ENCODE results near the gene DMTF1.

Gene DMTF1

GRCh38 chr7:87171282-87171934 is 19.2 kb downstream of the DMTF1 start:
- Histone ChIP-seq H3K27ac (ENCODE audit: low read length) (no peak overlapping the region), H3K4me3 (ENCODE audit: low read length) (no peak overlapping the region), H3K36me3 (ENCODE audit: control insufficient read depth, low read depth, low read length) (peaks cover 100% of the 10 kb centered on the region), H3K4me1 (ENCODE audit: control insufficient read depth, low read depth, low read length) (no peaks in the 10 kb centered on the region), H3K27me3 (ENCODE audit: control insufficient read depth, insufficient read depth, low read length) (no peaks in the 10 kb centered on the region), H3K9me3 (ENCODE audit: control insufficient read depth, low read depth, low read length) (no peaks in the 10 kb centered on the region), H3K9ac (ENCODE audit: low read length) (no peak overlapping the region)

GRCh38 chr7:87173471-87173870 is 21.2 kb downstream of the DMTF1 start:
- H3K27me3 ChIP-seq (ENCODE audit: control insufficient read depth, insufficient read depth, low read length): no peaks in the 10 kb centered on the region
- peaks cover 98% of the 10 kb centered on the region for H3K36me3 ChIP-seq (ENCODE audit: control insufficient read depth, low read depth, low read length)

GRCh38 chr7:87178320-87178719 is 26.1 kb downstream of the DMTF1 start:
- peaks cover 95% of the 10 kb centered on the region for H3K36me3 ChIP-seq (ENCODE audit: control insufficient read depth, low read depth, low read length)
- no peak overlapping the region for H3K27ac ChIP-seq (ENCODE audit: low read length)
- H3K27me3 ChIP-seq (ENCODE audit: control insufficient read depth, insufficient read depth, low read length): no peaks in the 10 kb centered on the region
- no peaks in the 10 kb centered on the region for H3K4me1 ChIP-seq (ENCODE audit: control insufficient read depth, low read depth, low read length)
- H3K4me3 ChIP-seq (ENCODE audit: low read length): no peak overlapping the region
- no peaks in the 10 kb centered on the region for H3K9me3 ChIP-seq (ENCODE audit: control insufficient read depth, low read depth, low read length)
- no peak overlapping the region for H3K9ac ChIP-seq (ENCODE audit: low read length)

More at GRCh38 chr7:87173471-87173870, 21.2 kb downstream of the DMTF1 start:
- H3K9ac ChIP-seq (ENCODE audit: low read length): no peak overlapping the region
- H3K4me1 ChIP-seq (ENCODE audit: control insufficient read depth, low read depth, low read length): no peaks in the 10 kb centered on the region
- H3K9me3 ChIP-seq (ENCODE audit: control insufficient read depth, low read depth, low read length): no peaks in the 10 kb centered on the region
- H3K4me3 ChIP-seq (ENCODE audit: low read length): no peak overlapping the region
- H3K27ac ChIP-seq (ENCODE audit: low read length): no peak overlapping the region

- no peaks in the 10 kb centered on the region for H3K27me3 ChIP-seq (ENCODE audit: control insufficient read depth, insufficient read depth, low read length)
- no peaks in the 10 kb centered on the region for H3K9me3 ChIP-seq (ENCODE audit: control insufficient read depth, low read depth, low read length)
- no peak overlapping the region for H3K9ac ChIP-seq (ENCODE audit: low read length)
- no peak overlapping the region for H3K4me3 ChIP-seq (ENCODE audit: low read length)
- no peaks in the 10 kb centered on the region for H3K4me1 ChIP-seq (ENCODE audit: control insufficient read depth, low read depth, low read length)
- H3K36me3 ChIP-seq (ENCODE audit: control insufficient read depth, low read depth, low read length): peaks cover 95% of the 10 kb centered on the region
- H3K27ac ChIP-seq (ENCODE audit: low read length): no peak overlapping the region
Observed at GRCh38 chr7:87179180-87179579, 26.9 kb downstream of the DMTF1 start.

GRCh38 chr7:87187120-87187519 is 34.9 kb downstream of the DMTF1 start:
- H3K9me3 ChIP-seq (ENCODE audit: control insufficient read depth, low read depth, low read length): no peaks in the 10 kb centered on the region
- no peaks in the 10 kb centered on the region for H3K4me1 ChIP-seq (ENCODE audit: control insufficient read depth, low read depth, low read length)
- no peak overlapping the region for H3K9ac ChIP-seq (ENCODE audit: low read length)
- no peak overlapping the region for H3K27ac ChIP-seq (ENCODE audit: low read length)
- peaks cover 99% of the 10 kb centered on the region for H3K36me3 ChIP-seq (ENCODE audit: control insufficient read depth, low read depth, low read length)
- H3K4me3 ChIP-seq (ENCODE audit: low read length): no peak overlapping the region
- no peaks in the 10 kb centered on the region for H3K27me3 ChIP-seq (ENCODE audit: control insufficient read depth, insufficient read depth, low read length)

GRCh38 chr7:87188930-87189329 is 36.7 kb downstream of the DMTF1 start:
- no peaks in the 10 kb centered on the region for H3K4me1 ChIP-seq (ENCODE audit: control insufficient read depth, low read depth, low read length)
- no peaks in the 10 kb centered on the region for H3K9me3 ChIP-seq (ENCODE audit: control insufficient read depth, low read depth, low read length)
- H3K4me3 ChIP-seq (ENCODE audit: low read length): no peak overlapping the region
- H3K9ac ChIP-seq (ENCODE audit: low read length): no peak overlapping the region
- peaks cover 99% of the 10 kb centered on the region for H3K36me3 ChIP-seq (ENCODE audit: control insufficient read depth, low read depth, low read length)
- no peak overlapping the region for H3K27ac ChIP-seq (ENCODE audit: low read length)
- no peaks in the 10 kb centered on the region for H3K27me3 ChIP-seq (ENCODE audit: control insufficient read depth, insufficient read depth, low read length)

GRCh38 chr7:87190783-87191182 is 38.5 kb downstream of the DMTF1 start:
- H3K9me3 ChIP-seq (ENCODE audit: control insufficient read depth, low read depth, low read length): no peaks in the 10 kb centered on the region
- H3K27ac ChIP-seq (ENCODE audit: low read length): no peak overlapping the region
- H3K4me3 ChIP-seq (ENCODE audit: low read length): no peak overlapping the region
- H3K36me3 ChIP-seq (ENCODE audit: control insufficient read depth, low read depth, low read length): peaks cover 99% of the 10 kb centered on the region
- no peaks in the 10 kb centered on the region for H3K4me1 ChIP-seq (ENCODE audit: control insufficient read depth, low read depth, low read length)
- no peaks in the 10 kb centered on the region for H3K27me3 ChIP-seq (ENCODE audit: control insufficient read depth, insufficient read depth, low read length)
- H3K9ac ChIP-seq (ENCODE audit: low read length): no peak overlapping the region

- peaks cover 98% of the 10 kb centered on the region for H3K36me3 ChIP-seq (ENCODE audit: control insufficient read depth, low read depth, low read length)
Observed at GRCh38 chr7:87192784-87193487, 40.7 kb downstream of the DMTF1 start.

GRCh38 chr7:87193912-87194311 is 41.7 kb downstream of the DMTF1 start:
- H3K36me3 ChIP-seq (ENCODE audit: control insufficient read depth, low read depth, low read length): peaks cover 99% of the 10 kb centered on the region
- H3K9ac ChIP-seq (ENCODE audit: low read length): no peak overlapping the region
- no peak overlapping the region for H3K4me3 ChIP-seq (ENCODE audit: low read length)
- no peak overlapping the region for H3K27ac ChIP-seq (ENCODE audit: low read length)
- no peaks in the 10 kb centered on the region for H3K4me1 ChIP-seq (ENCODE audit: control insufficient read depth, low read depth, low read length)
- no peaks in the 10 kb centered on the region for H3K9me3 ChIP-seq (ENCODE audit: control insufficient read depth, low read depth, low read length)
- H3K27me3 ChIP-seq (ENCODE audit: control insufficient read depth, insufficient read depth, low read length): no peaks in the 10 kb centered on the region

More at GRCh38 chr7:87192784-87193487, 40.7 kb downstream of the DMTF1 start:
- Histone ChIP-seq H3K9ac (ENCODE audit: low read length) (no peak overlapping the region), H3K27ac (ENCODE audit: low read length) (no peak overlapping the region), H3K9me3 (ENCODE audit: control insufficient read depth, low read depth, low read length) (no peaks in the 10 kb centered on the region), H3K4me3 (ENCODE audit: low read length) (no peak overlapping the region), H3K27me3 (ENCODE audit: control insufficient read depth, insufficient read depth, low read length) (no peaks in the 10 kb centered on the region), H3K4me1 (ENCODE audit: control insufficient read depth, low read depth, low read length) (no peaks in the 10 kb centered on the region)

- Histone ChIP-seq H3K9me3 (ENCODE audit: control insufficient read depth, low read depth, low read length) (no peaks in the 10 kb centered on the region), H3K4me3 (ENCODE audit: low read length) (no peak overlapping the region), H3K27ac (ENCODE audit: low read length) (no peak overlapping the region), H3K36me3 (ENCODE audit: control insufficient read depth, low read depth, low read length) (peaks cover 54% of the 10 kb centered on the region), H3K9ac (ENCODE audit: low read length) (no peak overlapping the region), H3K4me1 (ENCODE audit: control insufficient read depth, low read depth, low read length) (peaks cover 4% of the 10 kb centered on the region), H3K27me3 (ENCODE audit: control insufficient read depth, insufficient read depth, low read length) (no peaks in the 10 kb centered on the region)
Observed at GRCh38 chr7:87199241-87199640, 47.0 kb downstream of the DMTF1 start.

GRCh38 chr7:87199700-87200450 is 47.6 kb downstream of the DMTF1 start:
- Histone ChIP-seq H3K36me3 (ENCODE audit: control insufficient read depth, low read depth, low read length) (peaks cover 48% of the 10 kb centered on the region), H3K9me3 (ENCODE audit: control insufficient read depth, low read depth, low read length) (no peaks in the 10 kb centered on the region), H3K4me3 (ENCODE audit: low read length) (no peak overlapping the region), H3K27ac (ENCODE audit: low read length) (no peak overlapping the region), H3K9ac (ENCODE audit: low read length) (no peak overlapping the region), H3K4me1 (ENCODE audit: control insufficient read depth, low read depth, low read length) (peaks cover 4% of the 10 kb centered on the region), H3K27me3 (ENCODE audit: control insufficient read depth, insufficient read depth, low read length) (no peaks in the 10 kb centered on the region)

Data from iPS-18a (cell line).